Coronary artery (tissue), 2 donors: ENCODE results near the gene OR51I1.

Experiments used
- DNase-seq: peaks from one replicate; pipeline ENCODE4 v3.0.0-alpha.2; 2017; ENCODE audit warnings: low spot score
- H3K27ac ChIP-seq, 2 donors: fragments of 200-600 bp; sonication (generic); one replicate each; pipeline ENCODE4 v1.5.1; 2016 to 2019
- H3K4me3 ChIP-seq: fragments of 200-600 bp; sonication (generic); 2 replicates; pipeline ENCODE4 v1.5.1; 2016; ENCODE audit warnings: mild to moderate bottlenecking, moderate library complexity
- CTCF ChIP-seq: fragments of 200-600 bp; sonication (generic); IDR thresholded peaks from one replicate; pipeline ENCODE4 v1.5.1; 2019; ENCODE audit warnings: antibody characterized with exemption

Gene OR51I1

DNA sequence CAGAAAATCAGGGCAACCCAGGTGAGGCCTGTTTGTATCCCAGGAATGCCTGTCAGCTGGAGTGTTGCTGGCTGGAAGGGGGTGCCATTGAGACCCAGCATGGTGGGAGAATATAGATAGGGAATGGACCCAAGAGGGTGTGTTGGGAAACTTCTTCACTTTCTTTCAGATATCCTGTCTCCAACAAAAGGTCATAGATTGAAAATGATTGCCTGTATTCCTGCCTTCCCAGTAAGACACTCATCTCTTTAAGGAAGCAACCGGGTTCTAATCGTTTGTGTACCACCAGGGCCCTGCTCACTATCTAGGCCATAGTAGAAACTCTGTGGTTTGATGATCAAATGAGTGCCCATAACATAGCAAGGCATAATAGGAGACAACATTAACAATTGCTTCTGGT, at the start of gene OR51I1:
TSS of gene OR51I1 (minus strand) at position 101 of the 400 bp plus-strand sequence. CDS start at position 101, 0 bp downstream.
- no peak within 1 kb of the TSS for H3K4me3 ChIP-seq
- TF ChIP-seq CTCF, result no peak
- H3K27ac ChIP-seq, result no peak within 1 kb of the TSS
- DNase-seq, result no peak

DNA sequence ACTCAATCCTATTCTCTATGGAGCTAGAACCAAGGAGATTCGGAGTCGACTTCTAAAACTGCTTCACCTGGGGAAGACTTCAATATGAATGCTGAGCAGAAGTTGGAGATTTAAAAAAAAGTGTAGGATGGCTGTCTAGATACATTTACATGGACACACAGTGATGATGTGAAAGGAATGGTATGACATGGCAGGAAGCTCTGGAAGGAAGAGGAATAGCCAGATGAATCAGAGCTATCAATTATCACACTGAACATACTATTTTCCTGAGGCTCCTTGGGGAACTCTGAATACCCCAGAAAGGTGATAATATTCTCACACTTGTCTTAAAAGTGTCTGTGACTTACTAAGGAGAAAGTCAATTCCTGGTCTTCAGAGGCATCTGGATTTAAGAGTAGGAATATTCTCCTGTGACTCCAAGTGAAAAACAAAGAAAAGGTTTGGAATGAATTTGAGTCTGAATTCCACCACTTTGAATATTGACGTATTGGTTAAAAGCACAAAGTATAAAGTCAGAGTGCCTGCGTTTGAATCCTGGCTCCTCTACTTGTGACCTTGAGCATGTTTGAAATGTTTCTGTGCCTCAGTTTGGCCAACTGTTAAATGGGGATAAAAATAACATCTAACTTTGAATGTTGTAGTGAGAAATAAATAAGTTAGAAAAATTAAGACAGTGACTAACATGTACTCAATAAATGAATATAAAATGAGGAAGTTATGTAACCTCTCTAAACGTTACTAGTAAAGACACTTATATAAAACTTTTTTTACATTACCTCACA, 48.5 kb upstream of the OR51I1 start:
- Histone ChIP-seq H3K4me3 (no peak overlapping the region), H3K27ac (no peak overlapping the region)
- TF ChIP-seq CTCF, result no peak
- no peak for DNase-seq

DNA sequence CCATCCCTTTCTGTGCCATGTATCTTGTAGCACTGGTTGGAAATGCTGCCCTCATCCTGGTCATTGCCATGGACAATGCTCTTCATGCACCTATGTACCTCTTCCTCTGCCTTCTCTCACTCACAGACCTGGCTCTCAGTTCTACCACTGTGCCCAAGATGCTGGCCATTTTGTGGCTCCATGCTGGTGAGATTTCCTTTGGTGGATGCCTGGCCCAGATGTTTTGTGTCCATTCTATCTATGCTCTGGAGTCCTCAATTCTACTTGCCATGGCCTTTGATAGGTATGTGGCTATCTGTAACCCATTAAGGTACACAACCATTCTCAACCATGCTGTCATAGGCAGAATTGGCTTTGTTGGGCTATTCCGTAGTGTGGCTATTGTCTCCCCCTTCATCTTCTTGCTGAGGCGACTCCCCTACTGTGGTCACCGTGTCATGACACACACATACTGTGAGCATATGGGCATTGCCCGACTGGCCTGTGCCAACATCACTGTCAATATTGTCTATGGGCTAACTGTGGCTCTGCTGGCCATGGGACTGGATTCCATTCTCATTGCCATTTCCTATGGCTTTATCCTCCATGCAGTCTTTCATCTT, 47.6 kb upstream of the OR51I1 start:
- no peak for DNase-seq
- Histone ChIP-seq H3K27ac (no peak overlapping the region), H3K4me3 (no peak overlapping the region)
- TF ChIP-seq CTCF, result no peak

DNA sequence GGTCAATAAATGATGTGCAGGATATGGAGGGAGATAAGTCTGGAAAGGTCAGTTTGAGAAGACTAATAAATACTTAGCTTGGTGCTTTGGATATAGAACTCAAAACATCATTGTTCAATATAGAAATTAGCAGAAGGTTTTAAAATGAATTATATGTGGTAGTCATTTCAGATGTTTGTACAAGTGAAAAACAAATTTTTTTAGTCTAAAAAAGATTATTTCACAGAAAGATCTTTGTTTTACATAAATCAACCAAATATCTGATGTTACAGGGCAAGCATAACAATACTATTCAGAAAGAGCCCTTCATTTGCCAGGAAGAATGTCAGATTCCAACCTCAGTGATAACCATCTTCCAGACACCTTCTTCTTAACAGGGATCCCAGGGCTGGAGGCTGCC, 47.1 kb upstream of the OR51I1 start, which contains the start of gene OR52D1:
TSS of gene OR52D1 (plus strand) at position 301 of the 400 bp plus-strand sequence. CDS start at position 323, 22 bp downstream.
- H3K27ac ChIP-seq, result no peak within 1 kb of the TSS
- H3K4me3 ChIP-seq, result no peak within 1 kb of the TSS
- DNase-seq, result no peak
- no peak for TF ChIP-seq CTCF

- Histone ChIP-seq H3K4me3 (no peak overlapping the region), H3K27ac (no peak overlapping the region)
- no peak for TF ChIP-seq CTCF
- DNase-seq, result no peak
Observed at GRCh38 chr11:5486421-5486820, 45.1 kb upstream of the OR51I1 start.

GRCh38 chr11:5486003-5486402, 44.7 kb upstream of the OR51I1 start:
- no peak for TF ChIP-seq CTCF
- Histone ChIP-seq H3K4me3 (no peak overlapping the region), H3K27ac (no peak overlapping the region)
- DNase-seq, result no peak
